ENCODE results near the gene NT5DC3.

GRCh38 chr12:103865151-103865730 lies 24.2 kb upstream of the NT5DC3 start:
- no peak for TF ChIP-seq POLR2A (IDR thresholded peaks at IDR 0.05)
- no peak for TF ChIP-seq CTCF (IDR thresholded peaks at IDR 0.05)

Data from breast epithelium (tissue), 3 donors.